OCI-LY7 (cell line): ENCODE results near the gene COL23A1. TPM values are rescaled to one million over a fixed set of nuclear protein-coding genes. Genes with fewer than 3 reads are reported as not detected.

Source experiments
- BruUV-seq: library from RNA; stranded (reverse); fragments of 400-500 nt; replicated peaks from 2 replicates; lab custom pipeline; 2021; lab: Mats Ljungman, UMichigan
- CTCF ChIA-PET: fragments of 300-600 bp; sonication (Branson Sonifier 250); formaldehyde crosslinking; loops from one replicate; lab custom pipeline; 2022; ENCODE audit warnings: antibody characterized with exemption; ENCODE audit not compliant: unreplicated experiment; lab: Charles Lee
- POLR2A ChIA-PET: fragments of 300-600 bp; sonication (Branson Sonifier 250); formaldehyde crosslinking; loops from one replicate; lab custom pipeline; 2022; ENCODE audit warnings: antibody characterized with exemption; lab: Charles Lee
- DNase-seq: peaks from one replicate; pipeline ENCODE4 v3.0.0-alpha.2; 2015; ENCODE audit warnings: low spot score
- H2AFZ ChIP-seq: fragments of 200-600 bp; sonication (generic), shearing (Covaris generic); 2 replicates; pipeline ENCODE4 v1.6.1; 2014; ENCODE audit warnings: mild to moderate bottlenecking, antibody characterized with exemption, low read length, moderate library complexity
- H3K27ac ChIP-seq: fragments of 200-600 bp; sonication (generic); 2 replicates; pipeline ENCODE4 v1.5.1; 2014; ENCODE audit warnings: mixed run types, low read depth, mild to moderate bottlenecking, moderate library complexity, low read length, inconsistent platforms; ENCODE audit not compliant: poor library complexity, severe bottlenecking
- H3K36me3 ChIP-seq: fragments of 200-600 bp; sonication (generic); 2 replicates; pipeline ENCODE4 v1.6.1; 2014; ENCODE audit warnings: mild to moderate bottlenecking, antibody characterized with exemption, low read length, moderate library complexity, mixed read lengths; ENCODE audit not compliant: insufficient read depth
- H3K4me1 ChIP-seq: fragments of 200-600 bp; sonication (generic); 2 replicates; pipeline ENCODE4 v1.5.1; 2014; ENCODE audit warnings: mild to moderate bottlenecking, low read length; ENCODE audit not compliant: insufficient read depth, poor library complexity, severe bottlenecking
- H3K4me2 ChIP-seq: fragments of 200-600 bp; sonication (generic); 2 replicates; pipeline ENCODE4 v1.6.1; 2014; ENCODE audit warnings: mild to moderate bottlenecking, low read length
- H3K4me3 ChIP-seq: fragments of 200-600 bp; sonication (generic); 2 replicates; pipeline ENCODE4 v1.5.1; 2014; ENCODE audit warnings: mild to moderate bottlenecking, low read depth, low read length; ENCODE audit not compliant: poor library complexity, severe bottlenecking
- H3K79me2 ChIP-seq: fragments of 200-600 bp; sonication (generic); 2 replicates; pipeline ENCODE4 v1.6.1; 2016; ENCODE audit warnings: low read depth, mild to moderate bottlenecking, low read length, moderate library complexity, mixed read lengths; ENCODE audit not compliant: insufficient read depth
- H3K9me2 ChIP-seq: fragments of 200-600 bp; sonication (generic); 2 replicates; pipeline ENCODE4 v1.6.1; 2016; ENCODE audit warnings: mild to moderate bottlenecking, low read length, mixed read lengths; ENCODE audit not compliant: insufficient read depth
- H3K9me3 ChIP-seq: fragments of 200-600 bp; sonication (generic); 2 replicates; pipeline ENCODE4 v1.6.1; 2014; ENCODE audit warnings: mild to moderate bottlenecking, mixed run types, low read length, mixed read lengths
- H4K20me1 ChIP-seq: fragments of 200-600 bp; sonication (generic); 2 replicates; pipeline ENCODE4 v1.6.1; 2014; ENCODE audit warnings: mild to moderate bottlenecking, antibody characterized with exemption, low read length, moderate library complexity, mixed read lengths; ENCODE audit not compliant: insufficient read depth
- EZH2phosphoT487 ChIP-seq: fragments of 200-600 bp; sonication (generic); IDR thresholded peaks from 2 replicates; pipeline ENCODE4 v1.6.1; 2018; ENCODE audit warnings: low read depth, borderline replicate concordance, mild to moderate bottlenecking, mixed run types, antibody characterized with exemption, low read length, moderate library complexity, mixed read lengths
- intact Hi-C: fragments of 100-400 bp; cut with micrococcal nuclease; formaldehyde crosslinking; loops from one replicate; pipeline ENCODE4 v1.10.0; 2022; ENCODE audit not compliant: unreplicated experiment
- total RNA-seq, 2 experiments: library from RNA; depleted of rRNA in 1 of 2; stranded (reverse); fragments of >200 nt in 1 of 2; shearing (Covaris generic) in 1 of 2; gene quantifications; 2 replicates each; pipeline ENCODE4 v1.2.3, GENCODE V29; 2014 to 2022
- TF ChIP-seq, protein P1 (sequence below): fragments of 200-600 bp; sonication (generic); conservative IDR thresholded peaks from 2 replicates; pipeline ENCODE4 v1.5.1; 2014; ENCODE audit warnings: mild to moderate bottlenecking, antibody characterized with exemption, low read length, moderate library complexity, mixed read lengths

Gene COL23A1
- total RNA-seq, 2 experiments from 2014 or later: 0.53 TPM; not detected in 1

DNA sequence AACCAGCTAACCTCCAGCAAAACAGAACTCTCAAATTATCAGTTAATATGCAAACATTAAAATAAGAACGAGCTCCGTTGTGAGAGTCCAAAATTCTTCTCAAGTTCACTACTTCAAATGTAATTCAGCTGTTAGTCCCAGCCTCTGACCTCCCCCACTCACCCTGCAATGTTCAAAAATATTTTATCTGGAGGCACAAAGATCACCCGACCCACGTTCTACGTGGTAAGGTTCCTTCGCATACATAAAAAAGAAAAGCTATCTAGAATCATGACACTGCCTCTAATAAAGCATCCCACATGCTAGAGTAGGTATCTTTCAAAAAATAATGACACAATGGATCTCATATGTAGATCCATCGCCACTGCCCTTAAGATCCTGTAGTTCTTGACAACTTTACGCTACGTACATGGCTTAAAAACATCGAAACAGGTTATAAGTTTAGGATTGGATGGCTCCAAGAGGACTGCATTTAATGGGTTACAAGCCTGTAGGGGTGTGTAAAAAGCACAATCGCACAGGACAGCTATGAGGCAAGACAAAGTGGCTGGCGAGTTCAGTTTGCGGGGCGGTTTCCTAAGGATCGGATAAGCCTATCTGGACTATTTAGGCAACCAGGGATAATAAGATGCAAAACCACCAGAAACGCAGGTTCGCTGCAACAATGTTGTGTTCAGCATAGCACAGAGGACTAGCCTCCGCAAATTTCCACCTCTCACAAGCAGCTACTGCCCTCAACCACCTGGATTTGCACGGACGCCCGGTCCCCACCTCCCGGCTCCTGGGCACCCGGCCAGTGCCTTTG, 35.7 kb upstream of the COL23A1 start:
- no TSS peak for BruUV-seq

GRCh38 chr5:178624631-178625546, 34.7 kb upstream of the COL23A1 start:
- H2AFZ ChIP-seq: no peak overlapping the region
- H3K27ac ChIP-seq: peak overlapping the region; percentile 77
- H3K9me3 ChIP-seq: peaks cover 4% of the 10 kb centered on the region; the same call in 1 of the 2 replicates
- 0 out of 2 replicates have a peak, but pooled peaks cover 12% of the 10 kb centered on the region for H4K20me1 ChIP-seq
- intact Hi-C loops: loop anchor here (5.0 to 10.0 kb wide), 2 partner anchors 107 to 390 kb away; partner anchors contain the start of genes PHYKPL and ZNF354A
- H3K4me2 ChIP-seq: peak overlapping the region; percentile 91
- peak overlapping the region; percentile 94 for H3K4me3 ChIP-seq
- H3K79me2 ChIP-seq: peaks cover 44% of the 10 kb centered on the region
- H3K4me1 ChIP-seq: peaks cover 20% of the 10 kb centered on the region
- peaks cover 34% of the 10 kb centered on the region for H3K36me3 ChIP-seq
- no TSS peak for BruUV-seq
- H3K9me2 ChIP-seq: no peaks in the 10 kb centered on the region
- ChIA-PET CTCF (no interaction called here), POLR2A (interaction anchor here (0.7 to 5.9 kb wide), 7 partner anchors 9 to 1985 kb away, joined by 4 to 31 read pairs (median 6); partner anchors contain the start of gene ZNF354A)
- TF ChIP-seq EZH2phosphoT487: no peak
- TF ChIP-seq, protein P1, sequence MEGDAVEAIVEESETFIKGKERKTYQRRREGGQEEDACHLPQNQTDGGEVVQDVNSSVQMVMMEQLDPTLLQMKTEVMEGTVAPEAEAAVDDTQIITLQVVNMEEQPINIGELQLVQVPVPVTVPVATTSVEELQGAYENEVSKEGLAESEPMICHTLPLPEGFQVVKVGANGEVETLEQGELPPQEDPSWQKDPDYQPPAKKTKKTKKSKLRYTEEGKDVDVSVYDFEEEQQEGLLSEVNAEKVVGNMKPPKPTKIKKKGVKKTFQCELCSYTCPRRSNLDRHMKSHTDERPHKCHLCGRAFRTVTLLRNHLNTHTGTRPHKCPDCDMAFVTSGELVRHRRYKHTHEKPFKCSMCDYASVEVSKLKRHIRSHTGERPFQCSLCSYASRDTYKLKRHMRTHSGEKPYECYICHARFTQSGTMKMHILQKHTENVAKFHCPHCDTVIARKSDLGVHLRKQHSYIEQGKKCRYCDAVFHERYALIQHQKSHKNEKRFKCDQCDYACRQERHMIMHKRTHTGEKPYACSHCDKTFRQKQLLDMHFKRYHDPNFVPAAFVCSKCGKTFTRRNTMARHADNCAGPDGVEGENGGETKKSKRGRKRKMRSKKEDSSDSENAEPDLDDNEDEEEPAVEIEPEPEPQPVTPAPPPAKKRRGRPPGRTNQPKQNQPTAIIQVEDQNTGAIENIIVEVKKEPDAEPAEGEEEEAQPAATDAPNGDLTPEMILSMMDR: no peak
- DNase-seq: no peak

More for the DNA sequence above, 35.7 kb upstream of the COL23A1 start:
- Histone ChIP-seq H3K79me2 (peaks cover 44% of the 10 kb centered on the region), H2AFZ (peak overlapping the region; percentile 66; the same call in 1 of the 2 replicates), H3K27ac (peak overlapping the region; percentile 77), H4K20me1 (0 out of 2 replicates have a peak, but pooled peaks cover 12% of the 10 kb centered on the region), H3K4me1 (peaks cover 24% of the 10 kb centered on the region), H3K4me3 (peak overlapping the region; percentile 94), H3K9me3 (peaks cover 4% of the 10 kb centered on the region; the same call in 1 of the 2 replicates), H3K9me2 (no peaks in the 10 kb centered on the region), H3K36me3 (peaks cover 24% of the 10 kb centered on the region), H3K4me2 (peak overlapping the region; percentile 91)
- TF ChIP-seq, protein P1: no peak
- TF ChIP-seq EZH2phosphoT487: no peak
- DNase-seq: peak; percentile 43
- CTCF ChIA-PET: no interaction called here
- POLR2A ChIA-PET: interaction anchor here (2.5 to 5.9 kb wide), 2 partner anchors 11 to 13 kb away, joined by 9 to 31 read pairs; no protein-coding TSS in a partner anchor
- intact Hi-C loops: loop anchor here (2.0 to 10.0 kb wide), 3 partner anchors 106 to 925 kb away; partner anchors contain the start of genes PHYKPL, RUFY1 and ZNF354A
